ENCODE measurements around the gene ABCA12.
"Not testable (repeated sequence)": the region's sequence is repeated elsewhere in the genome, so short reads cannot be mapped to it uniquely, and the experiment has no call there.

The ABCA12 gene

GRCh38 chr2:215138479-215138878 lies at the start of gene ABCA12:
TSS of gene ABCA12 (minus strand) at chr2:215138626. CDS start at chr2:215138208, 418 bp downstream.
- no peak for ATAC-seq
- Mint-ChIP-seq H3K4me1 (peaks cover 5% of the 10 kb centered on the region), H3K9me3 (no peaks in the 10 kb centered on the region), H3K27me3 (peaks cover 14% of the 10 kb centered on the region), H3K27ac (peak within 1 kb of the TSS in 1 of 2 donors; percentile 10), H3K4me3 (no peak within 1 kb of the TSS)
- DNase-seq: no peak

- Mint-ChIP-seq H3K4me1 (no peaks in the 10 kb centered on the region), H3K9me3 (no peaks in the 10 kb centered on the region), H3K27ac (no peak overlapping the region), H3K27me3 (no peaks in the 10 kb centered on the region), H3K4me3 (no peak overlapping the region)
- ATAC-seq (no peak), DNase-seq (no peak)
Measured at GRCh38 chr2:215188078-215188477, 49.7 kb upstream of the ABCA12 start.

GRCh38 chr2:215186021-215186420 lies 47.6 kb upstream of the ABCA12 start:
- ATAC-seq: no peak
- Mint-ChIP-seq H3K4me3 (no peak overlapping the region), H3K27ac (no peak overlapping the region), H3K4me1 (no peaks in the 10 kb centered on the region), H3K9me3 (peaks cover 0 to 12% of the 10 kb centered on the region in 2 donors), H3K27me3 (peaks cover 9% of the 10 kb centered on the region)
- no peak for DNase-seq

GRCh38 chr2:215178121-215178520 lies 39.7 kb upstream of the ABCA12 start:
- H3K4me3 Mint-ChIP-seq: no peak overlapping the region
- ATAC-seq (no peak), DNase-seq (no peak)
- H3K9me3 Mint-ChIP-seq: peaks cover 4 to 18% of the 10 kb centered on the region in 2 donors
- no peaks in the 10 kb centered on the region for H3K4me1 Mint-ChIP-seq
- H3K27ac Mint-ChIP-seq: no peak overlapping the region
- H3K27me3 Mint-ChIP-seq: peaks cover 9% of the 10 kb centered on the region

- Mint-ChIP-seq H3K27ac (no peak overlapping the region), H3K4me1 (no peaks in the 10 kb centered on the region), H3K9me3 (no peaks in the 10 kb centered on the region), H3K4me3 (no peak overlapping the region), H3K27me3 (no peaks in the 10 kb centered on the region)
- no peak for DNase-seq
- ATAC-seq: no peak
Measured at GRCh38 chr2:215171796-215172195, 33.4 kb upstream of the ABCA12 start.

- DNase-seq (peak in 1 of 2 donors; percentile 4), ATAC-seq (peak; percentile 75)
- peak overlapping the region in 1 of 2 donors; percentile 1 for H3K27ac Mint-ChIP-seq
- H3K4me1 Mint-ChIP-seq: no peaks in the 10 kb centered on the region
- H3K4me3 Mint-ChIP-seq: no peak overlapping the region
- H3K27me3 Mint-ChIP-seq: no peaks in the 10 kb centered on the region
- no peaks in the 10 kb centered on the region for H3K9me3 Mint-ChIP-seq
Measured at GRCh38 chr2:215171151-215171550, 32.7 kb upstream of the ABCA12 start.

GRCh38 chr2:215166505-215166904 lies 28.1 kb upstream of the ABCA12 start:
- H3K4me1 Mint-ChIP-seq, H3K27ac Mint-ChIP-seq, H3K9me3 Mint-ChIP-seq, ATAC-seq, H3K27me3 Mint-ChIP-seq, DNase-seq, H3K4me3 Mint-ChIP-seq: not testable (repeated sequence)

- not testable (repeated sequence) for DNase-seq
Measured at GRCh38 chr2:215163319-215163718, 24.9 kb upstream of the ABCA12 start.

GRCh38 chr2:215161301-215161829 lies 22.9 kb upstream of the ABCA12 start:
- Mint-ChIP-seq H3K9me3 (peaks cover 4 to 9% of the 10 kb centered on the region in 2 donors), H3K27ac (no peak overlapping the region), H3K4me1 (no peaks in the 10 kb centered on the region), H3K4me3 (no peak overlapping the region), H3K27me3 (no peaks in the 10 kb centered on the region)
- DNase-seq (no peak), ATAC-seq (no peak)

More at GRCh38 chr2:215163319-215163718, 24.9 kb upstream of the ABCA12 start:
- H3K27me3 Mint-ChIP-seq, ATAC-seq, H3K9me3 Mint-ChIP-seq, H3K4me3 Mint-ChIP-seq, H3K27ac Mint-ChIP-seq, H3K4me1 Mint-ChIP-seq: not testable (repeated sequence)

GRCh38 chr2:215160081-215160480 lies 21.7 kb upstream of the ABCA12 start:
- Mint-ChIP-seq H3K4me1 (no peaks in the 10 kb centered on the region), H3K9me3 (peaks cover 4 to 9% of the 10 kb centered on the region in 2 donors), H3K27ac (no peak overlapping the region), H3K4me3 (no peak overlapping the region), H3K27me3 (no peaks in the 10 kb centered on the region)
- DNase-seq (no peak), ATAC-seq (no peak)

GRCh38 chr2:215156453-215156852 lies 18.0 kb upstream of the ABCA12 start:
- H3K27ac Mint-ChIP-seq: no peak overlapping the region
- no peak overlapping the region for H3K4me3 Mint-ChIP-seq
- ATAC-seq: no peak

GRCh38 chr2:215149894-215150293 lies 11.5 kb upstream of the ABCA12 start:
- no peaks in the 10 kb centered on the region for H3K27me3 Mint-ChIP-seq
- ATAC-seq (no peak), DNase-seq (no peak)
- H3K4me3 Mint-ChIP-seq: no peak overlapping the region
- H3K9me3 Mint-ChIP-seq: no peaks in the 10 kb centered on the region
- no peaks in the 10 kb centered on the region for H3K4me1 Mint-ChIP-seq
- no peak overlapping the region for H3K27ac Mint-ChIP-seq

More at GRCh38 chr2:215156453-215156852, 18.0 kb upstream of the ABCA12 start:
- Mint-ChIP-seq H3K9me3 (no peaks in the 10 kb centered on the region), H3K4me1 (no peaks in the 10 kb centered on the region), H3K27me3 (no peaks in the 10 kb centered on the region)
- DNase-seq: no peak

GRCh38 chr2:215149486-215149885 lies 11.1 kb upstream of the ABCA12 start:
- DNase-seq (no peak), ATAC-seq (no peak)
- Mint-ChIP-seq H3K27ac (no peak overlapping the region), H3K27me3 (no peaks in the 10 kb centered on the region), H3K9me3 (no peaks in the 10 kb centered on the region), H3K4me3 (no peak overlapping the region), H3K4me1 (no peaks in the 10 kb centered on the region)

GRCh38 chr2:215149060-215149459 lies 10.6 kb upstream of the ABCA12 start:
- no peak overlapping the region for H3K4me3 Mint-ChIP-seq
- H3K27me3 Mint-ChIP-seq: no peaks in the 10 kb centered on the region
- ATAC-seq (no peak), DNase-seq (no peak)
- H3K27ac Mint-ChIP-seq: no peak overlapping the region
- H3K9me3 Mint-ChIP-seq: no peaks in the 10 kb centered on the region
- no peaks in the 10 kb centered on the region for H3K4me1 Mint-ChIP-seq

- no peaks in the 10 kb centered on the region for H3K9me3 Mint-ChIP-seq
- H3K4me3 Mint-ChIP-seq: no peak overlapping the region
- DNase-seq: no peak
- no peaks in the 10 kb centered on the region for H3K4me1 Mint-ChIP-seq
- no peaks in the 10 kb centered on the region for H3K27me3 Mint-ChIP-seq
- no peak overlapping the region for H3K27ac Mint-ChIP-seq
- no peak for ATAC-seq
Measured at GRCh38 chr2:215145611-215146010, 7.2 kb upstream of the ABCA12 start.

GRCh38 chr2:215144106-215144875 lies 5.9 kb upstream of the ABCA12 start:
- no peaks in the 10 kb centered on the region for H3K27me3 Mint-ChIP-seq
- DNase-seq: no peak
- no peak for ATAC-seq
- H3K4me1 Mint-ChIP-seq: no peaks in the 10 kb centered on the region
- no peak overlapping the region for H3K27ac Mint-ChIP-seq
- H3K9me3 Mint-ChIP-seq: no peaks in the 10 kb centered on the region
- H3K4me3 Mint-ChIP-seq: no peak overlapping the region
